Pancreas (tissue), 10 donors: ENCODE measurements around the gene RBBP8. TPM values are rescaled to one million over a fixed set of nuclear protein-coding genes. Genes with fewer than 3 reads are reported as not detected.

Source experiments
- ATAC-seq, 4 donors: fragments of 200-7000 bp; cut with Tn5 transposase; one replicate each; pipeline versions ENCODE4 v1.8.0 to v1.9.1; 2020; ENCODE audit warnings: mild to moderate bottlenecking in 4 of 4, moderate library complexity in 4 of 4
- DNase-seq, 6 donors: peaks; one replicate each; pipeline ENCODE4 v3.0.0-alpha.2; 2020
- FAIRE-seq: peaks from 2 replicates; lab custom pipeline; 2012; peaks lifted over from hg19 to GRCh38; lab: Jason Lieb, UNC
- H3K27ac ChIP-seq, 4 donors: fragments of 200-600 bp; sonication (generic); 1 replicate in 3 of 4; 2 replicates in 1 of 4; pipeline versions ENCODE4 v1.5.0 to v1.8.0; 2020
- H3K27me3 ChIP-seq, 4 donors: fragments of 200-600 bp; one replicate each; pipeline ENCODE4 v1.8.0; 2021
- H3K36me3 ChIP-seq, 3 donors: fragments of 200-600 bp; sonication (generic) in 1 of 3; one replicate each; pipeline versions ENCODE4 v1.5.0 to v1.8.0; 2020 to 2021
- H3K4me1 ChIP-seq, 3 donors: fragments of 200-600 bp; one replicate each; pipeline ENCODE4 v1.8.0; 2021
- H3K4me3 ChIP-seq, 4 donors: fragments of 200-600 bp; sonication (generic) in 2 of 4; one replicate each; pipeline versions ENCODE4 v1.5.0 to v1.8.0; 2020 to 2021
- H3K9me3 ChIP-seq, 4 donors: fragments of 200-600 bp; one replicate each; pipeline ENCODE4 v1.8.0; 2021
- WGBS, 2 donors: extraction: QIAGEN DNeasy Blood & Tissue Kit; methylation state at CpG; one replicate each; pipeline ENCODE4 v1.1.7; 2013; 5-methylcytosine and 5-hydroxymethylcytosine counted together
- intact Hi-C, 3 donors: fragments of 100-400 bp; cut with DNase I; formaldehyde crosslinking; loops; one replicate each; pipeline versions ENCODE4 v1.11.1 to v1.14.2; 2022
- polyA plus RNA-seq, 2 donors: library from polyadenylated mRNA; stranded (reverse); fragments of 200-250 nt; gene quantifications; one replicate each; pipeline ENCODE4 v1.2.3, GENCODE V29; 2013
- total RNA-seq, 6 donors: library from RNA; stranded (reverse); fragmentation: NEBNext Ultra II Directional in 4 of 6; extraction: Animal tissue kit (Norgen Biotek cat#: 25700) in 4 of 6; gene quantifications; one replicate each; pipeline versions ENCODE4 v1.2.1 to v1.2.4, GENCODE V29; 2021 to 2023
- TF ChIP-seq, protein P1 (sequence below), 4 donors: fragments of 200-600 bp; sonication (generic) in 3 of 4; IDR thresholded peaks; one replicate each; pipeline versions ENCODE4 v1.5.0 to v1.8.0; 2021; ENCODE audit warnings: antibody characterized with exemption in 4 of 4
- donor health status: healthy with polysubstance abuse.
- donor health status: DM: no; HTN: no; CAD: no; lungs with moderate emphysema.
- donor health status: DM: no; HTN: no; CAD: no.
- donor health status: control.
- donor health status: control.
- donor health status: Bipolar disorder and iron deficiency.
- donor health status: DM: yes; HTN: yes; CAD: no.
- donor health status: DM: no; HTN: no; CAD: no.
- donor health status: DM: no; HTN: no; CAD: no.
- donor health status: DM: yes; HTN: yes; CAD: no.

RBBP8 gene
- total and polyA plus RNA-seq, 8 donors = 10.9 to 32.7 (median 19.0) TPM

DNA sequence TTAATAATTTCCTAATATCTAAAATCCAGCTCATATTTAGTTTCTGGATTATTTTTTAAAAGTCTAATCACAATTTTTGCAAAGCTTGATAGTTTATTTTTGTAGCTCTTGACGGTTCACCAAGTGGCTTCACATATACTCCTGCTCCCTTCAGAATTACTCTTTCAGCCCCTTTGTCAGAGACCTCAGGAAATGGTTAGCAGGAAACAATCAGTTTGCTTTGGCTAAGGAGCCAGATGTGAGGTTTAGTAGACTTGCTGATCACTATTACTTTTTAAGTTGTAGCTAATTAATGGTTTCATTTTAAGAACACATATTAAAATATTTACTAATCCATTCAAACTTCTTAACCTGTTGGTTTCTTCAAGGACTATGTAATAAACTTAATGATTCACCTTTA lies 2.3 kb downstream of the RBBP8 start:
- intact Hi-C loops = no loop called here
- TF ChIP-seq, protein P1, sequence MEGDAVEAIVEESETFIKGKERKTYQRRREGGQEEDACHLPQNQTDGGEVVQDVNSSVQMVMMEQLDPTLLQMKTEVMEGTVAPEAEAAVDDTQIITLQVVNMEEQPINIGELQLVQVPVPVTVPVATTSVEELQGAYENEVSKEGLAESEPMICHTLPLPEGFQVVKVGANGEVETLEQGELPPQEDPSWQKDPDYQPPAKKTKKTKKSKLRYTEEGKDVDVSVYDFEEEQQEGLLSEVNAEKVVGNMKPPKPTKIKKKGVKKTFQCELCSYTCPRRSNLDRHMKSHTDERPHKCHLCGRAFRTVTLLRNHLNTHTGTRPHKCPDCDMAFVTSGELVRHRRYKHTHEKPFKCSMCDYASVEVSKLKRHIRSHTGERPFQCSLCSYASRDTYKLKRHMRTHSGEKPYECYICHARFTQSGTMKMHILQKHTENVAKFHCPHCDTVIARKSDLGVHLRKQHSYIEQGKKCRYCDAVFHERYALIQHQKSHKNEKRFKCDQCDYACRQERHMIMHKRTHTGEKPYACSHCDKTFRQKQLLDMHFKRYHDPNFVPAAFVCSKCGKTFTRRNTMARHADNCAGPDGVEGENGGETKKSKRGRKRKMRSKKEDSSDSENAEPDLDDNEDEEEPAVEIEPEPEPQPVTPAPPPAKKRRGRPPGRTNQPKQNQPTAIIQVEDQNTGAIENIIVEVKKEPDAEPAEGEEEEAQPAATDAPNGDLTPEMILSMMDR (IDR thresholded peaks at IDR 0.05) = no peak

DNA sequence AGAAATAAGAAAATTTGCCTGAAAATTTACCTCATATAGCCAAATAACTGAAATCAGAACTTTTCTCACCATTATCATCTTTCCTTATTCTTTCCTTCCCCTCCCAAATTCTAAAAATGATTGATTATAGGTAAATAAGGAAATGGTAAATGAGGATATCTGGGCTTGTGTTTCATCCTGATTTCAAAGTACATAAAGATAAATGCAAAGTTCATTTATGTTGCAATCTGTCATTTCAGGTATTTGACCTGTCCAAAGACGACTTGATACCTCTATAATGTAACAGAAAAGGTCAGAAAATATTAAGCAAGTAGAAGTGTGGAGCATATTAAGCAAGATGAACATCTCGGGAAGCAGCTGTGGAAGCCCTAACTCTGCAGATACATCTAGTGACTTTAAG lies 3.4 kb downstream of the RBBP8 start:
- intact Hi-C loops = no loop called here
- no peak for FAIRE-seq

More for the DNA sequence above, 2.3 kb downstream of the RBBP8 start:
- WGBS, 2 donors = 43 to 55% methylated on average over 1 of the region's 1 CpG
- ATAC-seq = no peak
- Histone ChIP-seq H3K9me3 (no peaks in the 10 kb centered on the region), H3K27me3 (no peaks in the 10 kb centered on the region), H3K4me1 (peaks cover 0 to 6% (median 4%) of the 10 kb centered on the region in 3 donors), H3K4me3 (no peak overlapping the region), H3K36me3 (peaks cover 0 to 7% (median 0%) of the 10 kb centered on the region in 3 donors), H3K27ac (no peak overlapping the region)
- no peak for FAIRE-seq
- no peak for DNase-seq

DNA sequence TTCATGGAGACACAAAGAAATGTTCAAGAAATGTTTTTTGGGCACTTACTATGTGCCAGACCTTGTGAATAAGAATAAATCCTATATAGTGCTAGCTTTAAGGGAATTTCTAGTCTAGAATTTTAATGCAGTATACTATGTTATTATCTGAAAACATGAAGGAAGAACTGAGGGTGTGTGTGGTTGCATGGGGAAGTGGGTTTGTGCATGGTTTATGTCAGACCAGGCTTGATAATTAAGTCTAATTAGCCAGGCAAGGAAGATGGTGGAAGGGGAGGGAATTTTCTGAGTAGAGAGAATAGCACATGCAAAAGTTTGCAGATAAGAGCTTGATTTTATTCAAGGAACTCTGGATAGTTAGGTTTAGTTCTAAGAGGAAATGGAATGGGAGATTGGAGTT lies 6.5 kb downstream of the RBBP8 start:
- FAIRE-seq (no peak), ATAC-seq (no peak), DNase-seq (no peak)
- intact Hi-C loops = no loop called here
- peaks cover 0 to 10% (median 0%) of the 10 kb centered on the region in 3 donors for H3K36me3 ChIP-seq
- H3K27ac ChIP-seq = no peak overlapping the region
- TF ChIP-seq, protein P1 (IDR thresholded peaks at IDR 0.05) = no peak
- no peak overlapping the region for H3K4me3 ChIP-seq
- no peaks in the 10 kb centered on the region for H3K9me3 ChIP-seq
- no peaks in the 10 kb centered on the region for H3K4me1 ChIP-seq
- H3K27me3 ChIP-seq = no peaks in the 10 kb centered on the region

More for the DNA sequence above, 3.4 kb downstream of the RBBP8 start:
- peaks cover 0 to 6% (median 4%) of the 10 kb centered on the region in 3 donors for H3K4me1 ChIP-seq
- TF ChIP-seq, protein P1 (IDR thresholded peaks at IDR 0.05) = no peak
- no peak for DNase-seq
- no peaks in the 10 kb centered on the region for H3K9me3 ChIP-seq
- WGBS, 2 donors = 57 to 58% methylated on average over 2 of the region's 2 CpGs
- H3K27ac ChIP-seq = no peak overlapping the region
- no peak overlapping the region for H3K4me3 ChIP-seq
- no peaks in the 10 kb centered on the region for H3K27me3 ChIP-seq
- H3K36me3 ChIP-seq = peaks cover 0 to 10% (median 0%) of the 10 kb centered on the region in 3 donors
- ATAC-seq = no peak

DNA sequence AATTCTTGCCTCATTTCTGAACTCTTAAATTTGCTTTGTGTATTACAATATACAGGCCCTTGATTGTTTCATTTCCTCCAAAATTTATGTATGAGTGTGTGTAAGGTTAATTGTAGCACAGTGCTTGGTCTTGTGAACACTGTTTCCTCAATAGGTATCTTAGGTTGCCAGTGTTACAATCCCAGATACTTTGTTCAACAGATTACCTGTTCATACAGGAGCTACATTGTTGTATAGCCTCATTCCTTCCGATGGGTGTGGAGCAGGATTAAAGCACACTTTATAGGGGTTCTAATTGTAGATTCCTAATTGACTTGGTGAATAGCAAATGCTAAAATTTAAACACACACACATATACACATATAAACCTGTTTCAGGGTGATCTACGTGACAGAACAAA lies 10.7 kb downstream of the RBBP8 start:
- no peak overlapping the region for H3K27ac ChIP-seq
- no peak overlapping the region for H3K4me3 ChIP-seq
- DNase-seq (no peak), ATAC-seq (peak in 1 of 4 donors; percentile 39), FAIRE-seq (no peak)
- H3K9me3 ChIP-seq = no peaks in the 10 kb centered on the region
- 23 to 29% methylated on average over 2 of the region's 2 CpGs for WGBS, 2 donors
- H3K4me1 ChIP-seq = no peaks in the 10 kb centered on the region
- TF ChIP-seq, protein P1 (IDR thresholded peaks at IDR 0.05) = no peak
- intact Hi-C loops = no loop called here
- H3K27me3 ChIP-seq = no peaks in the 10 kb centered on the region
- H3K36me3 ChIP-seq = peaks cover 0 to 7% (median 0%) of the 10 kb centered on the region in 3 donors

DNA sequence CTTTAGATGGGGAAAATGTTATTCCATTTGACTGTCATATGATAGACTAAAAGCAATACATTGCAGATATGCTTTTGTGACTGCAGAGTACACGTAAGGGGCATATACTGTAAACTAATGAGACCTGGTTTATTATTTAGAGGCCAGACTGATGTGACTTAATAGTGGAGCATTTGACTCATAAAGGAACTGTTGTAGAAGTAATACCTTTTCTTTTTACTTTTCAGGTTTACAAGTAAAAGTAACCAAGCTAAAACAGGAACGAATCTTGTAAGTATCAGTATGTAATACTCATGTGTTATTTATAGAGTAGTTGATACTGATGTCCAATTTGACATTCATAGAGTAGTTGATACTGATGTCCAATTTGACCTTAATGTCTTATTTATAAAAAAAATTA lies 13.1 kb downstream of the RBBP8 start:
- no peak for ATAC-seq
- no peaks in the 10 kb centered on the region for H3K9me3 ChIP-seq
- intact Hi-C loops = no loop called here
- TF ChIP-seq, protein P1 (IDR thresholded peaks at IDR 0.05) = no peak
- H3K27ac ChIP-seq = no peak overlapping the region
- no peak for DNase-seq
- WGBS, 2 donors = 81 to 88% methylated on average over 2 of the region's 2 CpGs
- H3K27me3 ChIP-seq = no peaks in the 10 kb centered on the region
- no peak for FAIRE-seq
- H3K36me3 ChIP-seq = peaks cover 0 to 11% (median 0%) of the 10 kb centered on the region in 3 donors
- H3K4me1 ChIP-seq = no peaks in the 10 kb centered on the region
- H3K4me3 ChIP-seq = no peak overlapping the region
